OCI-LY3 (cell line): Measurements from ENCODE around the gene DENND4A.

ENCODE experiments used
- CTCF ChIP-seq: fragments of 200-600, 300-600 bp; sonication (generic); IDR thresholded peaks from 2 replicates; pipeline ENCODE4 v1.5.1; 2014; ENCODE audit warnings: antibody characterized with exemption, low read length, low read depth
- EZH2phosphoT487 ChIP-seq: fragments of 200-600 bp; shearing (Covaris generic); IDR thresholded peaks from 2 replicates; pipeline ENCODE4 v1.6.1; 2018; ENCODE audit warnings: antibody characterized with exemption, mixed run types, low read depth

DNA sequence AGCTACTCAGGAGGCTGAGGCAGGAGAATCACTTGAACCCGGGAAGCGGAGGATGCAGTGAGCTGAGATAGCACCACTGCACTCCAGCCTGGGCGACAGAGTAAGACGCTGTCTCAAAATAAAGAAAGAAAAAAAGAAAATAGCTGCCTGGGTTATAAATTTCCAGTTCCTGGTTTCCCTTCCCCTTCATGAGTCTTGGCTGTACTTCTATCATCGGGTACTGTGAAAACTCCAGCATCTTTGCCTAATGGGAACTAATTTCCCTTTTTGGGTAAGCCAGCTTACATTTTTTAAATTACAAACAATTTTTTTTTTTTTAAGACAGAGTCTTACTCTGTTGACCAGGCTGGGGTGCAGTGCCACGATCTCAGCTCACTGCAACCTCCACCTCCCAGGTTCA lies 15.0 kb downstream of the DENND4A start:
- TF ChIP-seq CTCF (no peak), EZH2phosphoT487 (no peak)
